NCI-H748 (cell line): ENCODE data around the gene PCBP3.
"Not testable (repeated sequence)": the region's sequence is repeated elsewhere in the genome, so short reads cannot be mapped to it uniquely, and the experiment has no call there.

Source experiments
- DNase-seq: peaks from one replicate; lab custom pipeline; 2025; ENCODE audit not compliant: unreplicated experiment; lab: John Stamatoyannopoulos, UW

The PCBP3 gene

GRCh38 chr21:45836694-45837670 lies 193.5 kb downstream of the PCBP3 start:
- DNase-seq, result peak; percentile 10

DNA sequence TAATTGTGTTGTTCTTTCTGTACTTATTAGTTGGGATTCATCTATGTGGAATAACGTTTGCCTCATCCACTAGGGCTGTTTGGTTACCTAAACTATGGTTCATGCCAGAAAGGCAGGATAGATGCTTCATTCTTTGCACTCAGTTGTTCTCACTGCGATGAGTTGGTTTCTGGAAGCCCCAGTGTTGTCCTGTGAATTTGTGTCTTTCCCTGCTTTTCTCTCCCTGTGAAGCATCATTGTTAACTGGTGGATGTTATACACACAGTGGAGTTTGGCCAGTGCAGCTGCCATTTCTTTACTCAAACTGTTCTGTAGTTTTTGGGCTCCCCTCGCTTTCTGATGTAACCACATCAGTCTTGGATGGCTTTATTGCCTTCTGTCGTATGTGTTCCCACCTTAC lies 194.4 kb downstream of the PCBP3 start:
- no peak for DNase-seq

DNA sequence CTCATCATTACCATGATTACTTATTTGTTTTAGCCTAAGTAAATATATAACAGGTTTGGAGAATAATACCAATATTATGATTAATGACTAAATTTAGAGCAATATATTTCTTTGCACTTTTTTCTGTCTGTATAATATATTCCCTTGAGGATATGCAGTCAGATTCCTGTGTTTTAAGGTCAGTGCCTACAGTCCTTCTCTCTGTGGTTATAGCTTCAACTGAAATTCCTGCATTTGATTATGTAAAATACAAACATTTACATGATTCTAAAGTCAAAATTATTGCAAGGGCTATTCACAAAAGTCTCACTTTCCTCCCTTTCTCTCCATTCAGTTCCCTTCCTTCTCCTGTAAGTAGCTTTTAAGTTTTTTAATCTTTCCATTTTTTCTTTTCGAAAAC lies 195.1 kb downstream of the PCBP3 start:
- DNase-seq, result no peak

DNA sequence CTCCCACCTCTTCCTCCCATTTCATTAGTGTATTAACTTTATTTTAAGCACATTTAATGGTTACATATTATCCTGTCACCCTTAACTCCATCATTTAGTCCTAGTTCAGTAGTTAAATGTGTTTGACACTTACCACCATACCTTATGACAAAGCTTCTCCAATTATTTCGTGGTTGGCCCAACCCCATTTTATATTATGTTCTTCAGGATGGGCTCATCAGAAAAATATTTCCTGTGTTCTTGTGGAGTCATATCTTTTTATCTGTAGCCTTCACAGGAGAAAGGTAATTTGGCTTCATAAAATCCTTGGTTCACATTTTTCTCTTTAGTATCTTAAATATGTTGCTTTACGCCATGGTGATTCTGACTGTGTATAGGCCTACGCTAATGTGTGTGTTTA lies 195.7 kb downstream of the PCBP3 start:
- no peak for DNase-seq

GRCh38 chr21:45841033-45841432 lies 197.5 kb downstream of the PCBP3 start:
- no peak for DNase-seq

GRCh38 chr21:45843426-45843825 lies 199.9 kb downstream of the PCBP3 start:
- no peak for DNase-seq

DNA sequence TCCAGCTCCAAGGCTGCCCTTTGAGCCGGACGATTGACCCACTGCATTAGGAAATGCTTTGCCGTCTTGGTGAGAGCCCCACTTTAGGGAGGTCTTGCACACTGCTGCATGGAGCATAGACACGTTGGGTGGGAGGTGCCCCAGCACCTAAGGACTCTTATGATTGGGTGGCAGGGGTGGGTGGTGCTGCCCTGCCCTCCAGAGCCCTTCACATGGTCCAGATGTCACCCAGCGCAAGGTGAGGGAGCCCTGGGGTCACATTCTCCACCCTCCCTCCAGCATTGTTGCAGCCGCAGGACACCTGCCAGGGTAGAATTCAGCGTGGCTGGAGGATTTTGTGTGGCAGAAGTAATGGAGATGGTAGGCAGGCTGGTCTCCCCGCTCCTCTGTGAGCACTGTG lies 200.7 kb downstream of the PCBP3 start:
- no peak for DNase-seq

DNA sequence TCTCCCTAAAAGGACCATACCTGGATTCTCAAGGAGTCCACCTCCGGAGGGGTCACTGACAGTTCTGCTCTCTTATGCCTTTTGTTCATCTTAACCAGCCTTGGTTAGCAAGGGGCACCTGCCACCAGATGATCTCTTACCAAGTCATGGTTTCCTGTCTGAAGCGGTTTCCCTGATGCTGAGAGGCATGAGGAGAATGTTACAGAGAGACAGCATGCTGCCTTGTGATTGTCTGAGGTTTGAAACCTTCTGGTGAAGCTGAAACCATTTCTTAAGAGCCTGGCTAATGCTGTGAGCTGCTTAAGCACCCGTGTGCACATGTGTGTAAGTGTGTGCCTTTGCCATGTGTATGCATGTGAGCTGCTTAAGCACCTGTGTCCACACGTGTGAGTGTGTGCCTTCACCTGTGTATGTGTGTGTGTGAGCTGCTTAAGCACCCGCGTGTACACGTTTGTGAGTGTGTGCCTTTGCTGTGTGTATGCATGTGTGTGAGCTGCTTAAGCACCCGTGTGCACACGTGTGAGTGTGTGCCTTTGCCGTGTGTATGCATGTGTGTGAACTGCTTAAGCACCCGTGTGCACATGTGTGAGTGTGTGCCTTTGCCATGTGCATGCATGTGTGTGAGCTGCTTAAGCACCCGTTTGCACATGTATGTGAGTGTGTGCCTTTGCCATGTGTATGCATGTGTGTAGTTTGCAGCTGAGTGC lies 201.7 kb downstream of the PCBP3 start:
- no peak for DNase-seq

- no peak for DNase-seq
Measured at GRCh38 chr21:45845770-45846090, 202.2 kb downstream of the PCBP3 start.

- no peak for DNase-seq
Measured at GRCh38 chr21:45846373-45847160, 203.0 kb downstream of the PCBP3 start.

- DNase-seq, result no peak
Measured at GRCh38 chr21:45847870-45848269, 204.3 kb downstream of the PCBP3 start.

DNA sequence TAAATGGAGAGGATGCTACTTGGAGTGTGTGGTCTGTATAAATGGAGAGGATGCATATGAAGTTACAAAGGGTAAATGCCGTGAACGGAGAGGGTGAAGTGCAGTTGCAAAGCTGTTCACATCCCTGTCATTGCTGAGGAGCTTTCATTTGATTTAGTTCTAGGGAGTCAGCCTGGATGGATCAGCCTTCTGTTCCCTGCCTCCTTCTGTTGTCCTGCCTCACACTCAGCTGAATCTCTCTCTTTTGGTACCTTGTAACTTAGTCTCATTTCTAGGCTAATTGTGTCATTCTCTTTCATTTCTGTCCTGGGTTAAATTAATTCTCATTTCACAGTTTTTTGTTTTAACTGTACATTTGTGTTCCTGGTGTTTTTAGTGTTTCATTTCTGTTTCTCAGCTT lies 204.8 kb downstream of the PCBP3 start:
- no peak for DNase-seq

- no peak for DNase-seq
Measured at GRCh38 chr21:45848805-45849204, 205.3 kb downstream of the PCBP3 start.

- DNase-seq, result no peak
Measured at GRCh38 chr21:45849651-45850050, 206.1 kb downstream of the PCBP3 start.

- DNase-seq, result no peak
Measured at GRCh38 chr21:45850181-45850580, 206.7 kb downstream of the PCBP3 start.

DNA sequence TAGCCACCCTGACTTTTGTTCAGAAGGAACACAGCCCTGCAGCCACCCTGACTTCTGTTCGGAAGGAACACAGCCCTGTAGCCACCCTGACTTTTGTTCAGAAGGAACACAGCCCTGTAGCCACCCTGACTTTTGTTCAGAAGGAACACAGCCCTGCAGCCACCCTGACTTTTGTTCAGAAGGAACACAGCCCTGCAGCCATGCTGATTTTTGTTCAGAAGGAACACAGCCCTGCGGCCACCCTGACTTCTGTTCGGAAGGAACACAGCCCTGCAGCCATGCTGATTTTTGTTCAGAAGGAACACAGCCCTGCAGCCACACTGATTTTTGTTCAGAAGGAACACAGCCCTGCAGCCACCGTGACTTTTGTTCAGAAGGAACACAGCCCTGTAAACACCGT lies 208.9 kb downstream of the PCBP3 start:
- not testable (repeated sequence) for DNase-seq

- DNase-seq, result no peak
Measured at GRCh38 chr21:45852886-45853400, 209.4 kb downstream of the PCBP3 start.

DNA sequence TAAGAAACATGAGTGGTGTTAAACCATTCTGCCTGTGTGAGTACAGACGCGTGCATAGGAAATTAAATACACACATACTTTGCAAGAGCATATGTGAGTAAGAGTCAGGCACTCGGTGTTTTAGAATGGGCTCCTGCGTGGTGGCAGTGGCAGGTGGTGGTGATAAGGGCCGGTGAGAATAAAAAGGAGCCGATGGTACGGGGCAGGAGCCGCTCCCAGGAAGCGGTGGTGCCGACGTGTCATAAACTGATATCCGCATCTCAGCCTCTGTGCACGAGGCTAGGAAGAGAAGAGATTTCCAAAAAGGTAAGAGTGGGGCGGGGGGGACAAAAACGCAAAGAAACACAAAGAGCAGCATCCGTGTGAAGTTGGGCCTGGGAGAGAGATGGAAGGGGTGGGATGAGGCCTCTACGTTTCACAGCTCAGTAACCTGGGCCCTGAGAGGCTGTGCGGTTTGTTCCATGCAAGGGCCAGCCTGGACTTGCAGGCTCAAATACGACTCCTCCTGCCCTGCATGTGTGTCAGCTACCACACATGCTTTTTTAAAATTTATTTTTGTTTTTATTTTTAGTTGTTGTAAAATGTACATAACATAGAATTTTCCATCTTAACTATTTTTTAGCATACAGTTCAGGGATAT lies 210.3 kb downstream of the PCBP3 start:
- DNase-seq, result no peak

GRCh38 chr21:45854690-45855247 lies 211.2 kb downstream of the PCBP3 start:
- no peak for DNase-seq

DNA sequence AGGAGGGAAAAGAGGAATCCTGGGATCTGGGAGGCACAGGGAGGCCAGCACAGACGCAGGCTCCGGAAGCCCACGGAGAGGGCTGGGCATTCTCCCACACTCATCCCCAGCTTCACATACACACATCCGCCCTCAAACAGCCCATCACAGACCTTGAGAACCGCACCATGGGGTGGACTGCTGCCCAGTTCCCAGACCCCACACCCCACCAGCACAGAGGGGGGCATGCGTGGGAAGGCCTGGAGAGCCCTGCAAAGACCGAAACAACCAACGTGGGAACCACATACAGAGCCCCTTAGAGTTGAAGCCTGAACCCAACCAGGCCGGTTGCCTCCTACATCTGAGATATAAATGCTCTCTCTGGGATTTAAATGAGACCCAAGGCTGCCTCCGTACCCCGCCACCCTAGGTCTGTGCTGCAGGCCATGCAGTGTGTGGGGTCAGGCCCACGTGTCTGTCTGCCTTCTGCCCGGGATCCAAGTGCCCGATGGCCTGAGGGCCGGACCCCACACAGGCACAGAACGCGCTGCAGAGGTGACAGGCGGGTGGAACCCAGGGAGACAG lies 211.8 kb downstream of the PCBP3 start:
- DNase-seq, result no peak
